ENCODE data around the gene CCR1. TPM values are rescaled to one million over a fixed set of nuclear protein-coding genes. Genes with fewer than 3 reads are reported as not detected.

CCR1 gene
- total RNA-seq, 1 experiment from 2014 or later = 0.10 TPM

DNA sequence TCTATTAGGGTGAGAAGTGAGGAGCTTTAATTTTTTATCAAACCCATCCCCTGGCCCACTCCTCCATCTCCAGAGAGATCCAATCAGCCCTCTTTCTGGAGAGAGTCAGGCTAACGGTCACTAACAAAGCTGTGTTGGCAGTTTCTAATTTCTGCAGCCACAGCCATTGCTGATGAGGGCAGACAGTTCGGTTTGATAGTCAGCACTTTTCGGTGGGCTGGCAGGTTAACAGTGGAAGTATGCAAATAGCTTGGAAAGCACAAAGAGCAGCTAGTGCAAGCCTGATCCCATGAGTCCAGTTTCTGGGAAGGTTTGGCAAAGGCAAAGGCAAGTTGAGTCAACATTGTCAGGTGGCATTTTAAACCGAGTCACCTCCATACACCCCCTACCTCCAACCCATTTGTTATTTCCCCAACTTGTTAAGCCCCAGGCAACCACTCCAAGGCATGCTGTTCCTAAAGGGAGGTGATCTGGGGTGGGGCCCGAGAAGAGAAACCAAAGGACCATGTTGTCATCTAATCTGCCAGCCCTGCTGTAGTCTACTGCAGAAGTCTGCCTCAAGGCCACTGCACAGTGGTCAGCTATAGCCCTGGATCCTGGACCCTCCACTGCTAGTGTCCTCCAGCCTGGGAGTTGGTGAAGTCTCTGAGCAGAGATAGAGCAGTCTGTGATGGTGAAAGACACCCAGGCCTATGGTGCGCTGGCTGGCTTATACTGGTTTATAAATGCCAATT is 1.7 kb downstream of the CCR1 start:
- ChIA-PET RAD21 (ENCODE audit: low non-redundant PET in 1 of 2, low total read pairs in 2 of 2, uncharacterized antibody in 2 of 2, unreplicated experiment in 2 of 2) (no interaction called here), POLR2A (no interaction called here), CTCF (interaction anchor here (3.4 kb wide), 1 partner anchor 127 kb away, joined by 10 read pairs; no protein-coding TSS in a partner anchor)
- Histone ChIP-seq H3K9ac (ENCODE audit: low read length) (no peak overlapping the region), H3K27ac (ENCODE audit: low read depth, low read length) (no peak overlapping the region), H3K9me3 (ENCODE audit: control insufficient read depth in 1 of 2, insufficient read depth in 1 of 2, low read depth in 1 of 2, low read length in 2 of 2) (no peaks in the 10 kb centered on the region), H3K4me3 (replicated peaks in 1 of 2; ENCODE audit: low read depth in 1 of 2, low read length in 2 of 2) (no peak overlapping the region), H3K9me2 (ENCODE audit: insufficient read depth) (no peaks in the 10 kb centered on the region), H3K4me1 (ENCODE audit: control insufficient read depth in 1 of 2, insufficient read depth in 2 of 2, low read length in 2 of 2) (peaks cover 0 to 9% of the 10 kb centered on the region in 2 experiments; a peak in 2 of 4 replicates), H3K79me2 (ENCODE audit: insufficient read depth, low read length) (no peaks in the 10 kb centered on the region), H3K4me2 (ENCODE audit: low read length) (no peak overlapping the region), H3K36me3 (ENCODE audit: control insufficient read depth in 1 of 2, insufficient read depth in 2 of 2, low read length in 2 of 2) (no peaks in the 10 kb centered on the region), H2AFZ (ENCODE audit: low read depth, low read length, poor library complexity, severe bottlenecking) (no peak overlapping the region), H4K20me1 (ENCODE audit: insufficient read depth) (no peaks in the 10 kb centered on the region), H3K27me3 (ENCODE audit: insufficient read depth, low read length) (no peaks in the 10 kb centered on the region)
- no peak for TF ChIP-seq SP1 (IDR thresholded peaks at IDR 0.05; ENCODE audit: low read depth)
- TF ChIP-seq CEBPB (IDR thresholded peaks at IDR 0.05; ENCODE audit: low read depth) = no peak
- TF ChIP-seq CBX3 (IDR thresholded peaks at IDR 0.05; ENCODE audit: low read depth) = no peak
- no peak for TF ChIP-seq TCF7L2 (IDR thresholded peaks at IDR 0.05; ENCODE audit: borderline replicate concordance, extremely low read depth, insufficient read depth, insufficient read length)
- no peak for TF ChIP-seq FOSL1 (IDR thresholded peaks at IDR 0.05; ENCODE audit: low read depth)
- TF ChIP-seq RAD21 (IDR thresholded peaks at IDR 0.05; ENCODE audit: low read depth) = no peak
- TF ChIP-seq SIN3A (IDR thresholded peaks at IDR 0.05; ENCODE audit: low read depth) = no peak
- TF ChIP-seq EZH2phosphoT487 (IDR thresholded peaks at IDR 0.05; ENCODE audit: borderline replicate concordance) = no peak
- TF ChIP-seq EZH2 (IDR thresholded peaks at IDR 0.05) = no peak
- TF ChIP-seq, protein P1, sequence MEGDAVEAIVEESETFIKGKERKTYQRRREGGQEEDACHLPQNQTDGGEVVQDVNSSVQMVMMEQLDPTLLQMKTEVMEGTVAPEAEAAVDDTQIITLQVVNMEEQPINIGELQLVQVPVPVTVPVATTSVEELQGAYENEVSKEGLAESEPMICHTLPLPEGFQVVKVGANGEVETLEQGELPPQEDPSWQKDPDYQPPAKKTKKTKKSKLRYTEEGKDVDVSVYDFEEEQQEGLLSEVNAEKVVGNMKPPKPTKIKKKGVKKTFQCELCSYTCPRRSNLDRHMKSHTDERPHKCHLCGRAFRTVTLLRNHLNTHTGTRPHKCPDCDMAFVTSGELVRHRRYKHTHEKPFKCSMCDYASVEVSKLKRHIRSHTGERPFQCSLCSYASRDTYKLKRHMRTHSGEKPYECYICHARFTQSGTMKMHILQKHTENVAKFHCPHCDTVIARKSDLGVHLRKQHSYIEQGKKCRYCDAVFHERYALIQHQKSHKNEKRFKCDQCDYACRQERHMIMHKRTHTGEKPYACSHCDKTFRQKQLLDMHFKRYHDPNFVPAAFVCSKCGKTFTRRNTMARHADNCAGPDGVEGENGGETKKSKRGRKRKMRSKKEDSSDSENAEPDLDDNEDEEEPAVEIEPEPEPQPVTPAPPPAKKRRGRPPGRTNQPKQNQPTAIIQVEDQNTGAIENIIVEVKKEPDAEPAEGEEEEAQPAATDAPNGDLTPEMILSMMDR (IDR thresholded peaks at IDR 0.05 in 2 of 3, conservative IDR thresholded peaks at IDR 0.05 in 1 of 3; ENCODE audit: borderline replicate concordance in 1 of 3, insufficient read depth in 1 of 3, low read depth in 2 of 3, low read length in 2 of 3) = no peak
- no peak for TF ChIP-seq POLR2AphosphoS5 (IDR thresholded peaks at IDR 0.05; ENCODE audit: low read depth, low read length)
- TF ChIP-seq, protein P2, sequence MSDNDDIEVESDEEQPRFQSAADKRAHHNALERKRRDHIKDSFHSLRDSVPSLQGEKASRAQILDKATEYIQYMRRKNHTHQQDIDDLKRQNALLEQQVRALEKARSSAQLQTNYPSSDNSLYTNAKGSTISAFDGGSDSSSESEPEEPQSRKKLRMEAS (IDR thresholded peaks at IDR 0.05) = no peak
- DNase-seq (ENCODE audit: low read depth, low spot score) (no peak), ATAC-seq (no peak)
- no TSS peak for BruUV-seq (replicated peaks)
- intact Hi-C loops (cut with micrococcal nuclease) = no loop called here

All from HCT116 (cell line).